Left ventricle myocardium superior (tissue), 1 donor: ENCODE results near the gene CHCHD6. TPM values are rescaled to one million over a fixed set of nuclear protein-coding genes. Genes with fewer than 3 reads are reported as not detected.

Experiments used
- ATAC-seq: fragments of 200-7000 bp; cut with Tn5 transposase; one replicate; pipeline ENCODE4 v1.9.1; 2020; ENCODE audit warnings: mild to moderate bottlenecking, moderate library complexity
- DNase-seq: peaks from one replicate; pipeline ENCODE4 v3.0.0-alpha.2; 2020
- intact Hi-C: fragments of 100-400 bp; cut with micrococcal nuclease; formaldehyde crosslinking; loops from one replicate; pipeline ENCODE4 v1.11.0; 2022
- total RNA-seq: library from RNA; stranded (reverse); fragmentation: NEBNext Ultra II Directional; extraction: Animal tissue kit (Norgen Biotek cat#: 25700); gene quantifications from one replicate; pipeline ENCODE4 v1.2.1, GENCODE V29; 2021
- donor health status: DM: no; HTN: yes; CAD: no; lungs with severe emphysema.

Gene CHCHD6
- total RNA-seq, 1 donor from 2014 or later, result 10.1 TPM

DNA sequence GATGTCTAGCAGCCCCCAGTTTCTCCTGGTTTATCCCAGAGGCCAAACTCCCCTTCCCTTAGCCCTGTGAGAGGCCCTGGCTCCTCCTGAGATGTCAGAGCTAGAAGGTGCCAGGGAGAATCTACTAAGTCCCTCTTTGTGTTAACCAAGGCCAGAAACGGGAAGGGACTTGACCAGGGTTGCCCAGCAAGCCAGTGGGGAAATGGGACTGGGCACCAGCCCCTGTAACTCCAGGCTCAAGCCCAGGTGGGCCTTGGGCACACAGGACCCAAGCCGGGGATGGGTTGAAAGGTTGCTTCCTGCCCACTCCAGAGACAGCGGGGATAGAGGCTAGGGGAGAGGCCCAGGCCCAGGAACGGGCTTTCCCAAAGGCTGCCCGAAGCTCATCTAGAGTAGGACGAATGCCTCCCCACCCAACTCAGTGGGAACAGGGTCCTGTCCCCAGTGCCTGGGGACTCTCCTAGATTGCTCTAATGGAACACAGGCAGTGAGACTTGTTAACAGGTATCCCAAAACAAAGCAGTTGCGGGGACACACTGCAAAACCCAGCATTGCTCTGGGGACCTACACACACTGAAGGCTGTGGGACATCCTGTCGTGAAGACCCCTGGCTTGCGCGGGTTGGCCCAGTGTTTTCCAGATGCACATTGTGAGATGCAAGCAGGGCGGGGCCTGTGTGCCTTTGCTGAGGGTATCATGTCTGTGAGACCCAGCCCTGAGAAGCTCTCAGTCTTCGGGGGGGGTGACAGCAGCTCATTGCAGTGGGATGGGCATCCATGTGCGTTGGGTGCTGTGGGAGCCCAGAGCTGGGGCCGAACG, 36.2 kb upstream of the CHCHD6 start:
- intact Hi-C loops, result no loop called here
- ATAC-seq (no peak), DNase-seq (no peak)

DNA sequence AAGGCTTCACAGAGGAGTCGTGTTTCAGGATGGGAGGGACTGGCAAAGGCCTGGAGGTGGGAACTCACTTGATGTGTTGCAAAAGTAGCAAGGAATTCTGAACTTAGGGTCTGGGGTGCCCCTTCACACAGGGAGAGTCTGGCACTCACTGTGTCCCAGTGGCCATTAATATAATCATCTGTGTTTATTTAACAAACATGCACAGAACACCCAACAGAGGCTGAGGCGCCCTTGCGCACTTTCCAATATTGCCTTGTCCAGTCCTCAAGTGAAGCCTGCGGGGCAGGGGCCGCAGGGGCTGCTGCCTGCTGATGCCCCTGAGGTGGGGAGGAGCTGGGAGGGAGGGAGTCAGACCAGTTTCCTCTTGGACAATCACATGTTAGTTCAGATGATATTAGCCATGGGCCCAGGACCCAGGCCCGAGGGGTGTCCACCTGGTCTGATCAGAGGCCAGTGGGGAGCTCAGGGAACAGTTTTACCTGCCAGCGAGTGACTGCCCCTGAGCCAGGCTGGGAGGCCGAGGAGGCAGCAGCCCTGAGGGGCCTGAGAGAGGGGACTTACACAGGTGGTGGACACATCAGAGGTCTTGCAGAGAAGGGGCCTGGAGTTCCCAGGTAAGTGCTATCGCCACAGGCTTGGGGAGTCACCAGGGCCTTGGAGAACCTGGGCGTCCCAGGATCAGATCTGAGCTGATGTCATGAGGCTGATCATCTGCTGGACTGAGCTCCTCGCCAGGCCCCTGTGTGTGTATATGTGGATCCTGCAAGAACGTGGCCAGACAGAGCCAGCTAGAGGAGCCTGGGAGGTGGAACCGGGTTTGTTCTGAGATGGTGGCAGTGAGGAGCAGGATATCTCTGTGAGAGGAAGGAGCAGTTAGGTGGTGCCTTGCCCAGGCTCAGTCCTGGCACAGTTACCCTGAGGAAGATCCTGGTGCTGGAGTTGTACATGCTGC, 35.3 kb upstream of the CHCHD6 start:
- no peak for ATAC-seq
- DNase-seq, result no peak
- intact Hi-C loops, result no loop called here

DNA sequence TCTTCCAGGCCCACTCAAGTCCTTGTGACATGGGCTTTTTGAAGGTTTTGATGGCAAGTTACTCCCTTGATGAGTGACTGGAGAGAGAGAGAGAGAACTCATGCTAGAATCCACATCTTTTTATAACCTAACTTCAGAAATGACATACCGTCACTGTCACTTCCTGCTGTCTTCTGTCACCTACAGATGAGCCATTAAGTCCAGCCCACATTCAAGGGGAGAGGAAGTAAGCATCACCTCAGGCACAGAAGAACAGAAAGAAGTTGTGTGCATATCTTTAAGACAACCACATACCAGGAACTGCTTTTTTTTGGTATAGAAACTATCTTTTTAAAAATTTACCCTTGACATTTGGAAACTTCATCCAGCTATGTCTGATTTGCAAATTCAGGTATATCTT, 32.5 kb upstream of the CHCHD6 start:
- ATAC-seq (no peak), DNase-seq (no peak)
- intact Hi-C loops, result loop anchor here (10.0 kb wide), 1 partner anchor 503 kb away; no protein-coding TSS in a partner anchor

DNA sequence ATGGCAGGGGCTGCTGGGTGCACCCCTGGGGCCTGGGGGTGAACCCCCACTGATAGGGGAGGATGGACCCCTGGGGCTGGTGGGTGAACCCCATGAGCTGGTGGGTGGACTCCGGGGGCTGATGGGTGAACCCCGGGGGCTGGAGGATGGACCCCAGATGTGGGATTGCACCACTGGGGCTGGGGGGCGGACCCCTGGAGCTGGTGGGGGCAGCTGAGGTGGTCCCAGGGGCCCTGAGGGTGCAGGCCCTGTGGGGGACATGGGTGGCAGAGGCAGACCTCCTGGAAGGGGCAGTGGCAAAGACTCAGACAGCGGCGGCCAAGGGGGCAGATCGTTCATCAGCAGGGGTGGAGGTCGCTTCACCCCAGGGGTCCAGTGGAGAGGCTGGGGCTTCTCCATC, 31.7 kb upstream of the CHCHD6 start:
- intact Hi-C loops, result loop anchor here (10.0 kb wide), 1 partner anchor 502 kb away; no protein-coding TSS in a partner anchor
- no peak for DNase-seq

DNA sequence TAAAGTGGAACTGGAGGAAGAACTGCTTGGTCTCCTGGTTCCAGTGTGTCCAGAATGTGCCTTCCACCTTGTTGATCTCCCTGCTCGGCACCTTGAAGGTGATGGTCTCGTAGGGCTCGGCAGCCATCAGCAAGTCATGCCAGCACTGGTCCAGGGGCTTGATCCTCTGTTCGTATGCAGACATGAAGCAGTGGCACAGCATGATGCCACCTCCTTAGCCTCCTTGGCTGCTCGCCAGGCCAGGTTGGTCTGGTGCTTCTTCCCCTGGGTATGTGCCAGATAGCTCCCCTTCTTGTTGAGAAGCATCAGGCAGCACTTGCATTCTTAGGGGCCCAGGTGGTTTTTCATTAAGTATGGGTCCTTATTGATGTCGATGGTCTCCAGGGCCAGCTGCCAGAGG, 31.3 kb upstream of the CHCHD6 start:
- no peak for ATAC-seq
- intact Hi-C loops, result loop anchor here (10.0 kb wide), 1 partner anchor 502 kb away; no protein-coding TSS in a partner anchor
- no peak for DNase-seq

More for the DNA sequence above, 31.7 kb upstream of the CHCHD6 start:
- ATAC-seq, result no peak

DNA sequence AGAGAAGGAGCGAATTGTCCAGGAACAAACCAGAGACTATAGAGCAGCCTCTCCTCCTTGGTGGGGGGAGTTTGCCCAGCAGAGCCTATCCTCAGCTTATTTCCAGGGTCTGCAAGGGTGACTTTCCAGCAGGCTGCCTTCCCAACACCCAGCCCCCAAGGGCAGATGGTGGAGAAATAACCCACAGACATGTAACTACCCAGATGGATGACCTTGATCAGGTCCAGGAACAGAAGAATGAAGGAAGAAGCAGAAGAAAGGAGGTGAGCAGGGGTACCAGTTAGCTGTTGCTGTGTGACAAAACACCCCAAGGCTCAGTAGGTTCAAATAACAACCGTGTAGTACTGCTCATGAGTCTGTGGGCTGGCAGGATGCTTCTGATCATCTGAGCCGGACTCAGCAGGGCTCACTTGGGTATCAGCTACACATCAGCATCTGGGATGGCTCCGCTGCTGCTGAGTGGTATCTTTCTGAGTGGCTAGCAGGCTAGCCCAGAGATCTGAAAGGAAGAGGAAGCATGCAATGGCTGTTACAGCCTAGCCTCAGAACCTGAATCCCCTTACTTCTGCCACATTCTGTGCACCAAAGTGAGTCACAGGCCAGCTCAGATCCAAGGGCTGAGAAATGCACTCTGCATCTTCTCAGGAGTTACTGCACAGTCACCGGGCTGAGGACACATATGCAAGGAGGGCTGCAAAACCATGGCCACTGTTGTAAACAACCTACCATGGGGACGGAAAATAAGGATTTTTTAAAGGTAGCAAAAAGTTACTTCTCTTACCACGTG, 26.9 kb upstream of the CHCHD6 start:
- ATAC-seq (no peak), DNase-seq (no peak)
- intact Hi-C loops, result loop anchor here (10.0 kb wide), 1 partner anchor 498 kb away; no protein-coding TSS in a partner anchor

DNA sequence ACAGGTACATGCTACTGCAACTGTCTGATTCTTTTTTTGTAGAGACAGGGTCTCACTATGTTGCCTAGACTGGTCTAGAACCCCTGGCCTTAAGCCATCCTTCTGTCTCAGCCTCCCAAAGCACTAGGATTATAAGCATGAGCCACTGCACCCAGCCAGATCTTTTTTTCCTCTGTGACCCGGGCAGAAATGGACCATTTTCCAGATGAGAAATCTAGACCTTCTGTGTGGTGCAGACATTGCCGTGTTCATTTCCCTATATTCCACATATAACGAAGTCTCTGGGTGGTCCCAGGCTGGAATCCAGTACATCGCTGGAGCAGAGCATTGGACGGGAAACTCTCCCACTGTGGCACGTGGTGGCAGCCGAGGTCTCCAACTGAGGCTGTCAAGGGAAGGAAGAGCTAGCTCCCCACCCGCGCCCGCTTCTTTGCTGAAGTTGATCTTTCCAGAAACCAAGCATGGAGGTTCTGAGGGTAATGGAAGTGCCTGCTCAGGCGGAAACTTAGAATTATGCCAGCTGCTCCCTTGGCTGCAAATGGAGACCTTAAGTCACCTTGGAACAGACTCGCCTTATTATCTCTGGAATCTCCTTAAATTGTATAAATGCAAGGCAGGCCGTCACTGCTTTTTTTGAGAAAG, 26.1 kb upstream of the CHCHD6 start:
- DNase-seq (no peak), ATAC-seq (no peak)
- intact Hi-C loops, result loop anchor here (10.0 kb wide), 1 partner anchor 497 kb away; no protein-coding TSS in a partner anchor

DNA sequence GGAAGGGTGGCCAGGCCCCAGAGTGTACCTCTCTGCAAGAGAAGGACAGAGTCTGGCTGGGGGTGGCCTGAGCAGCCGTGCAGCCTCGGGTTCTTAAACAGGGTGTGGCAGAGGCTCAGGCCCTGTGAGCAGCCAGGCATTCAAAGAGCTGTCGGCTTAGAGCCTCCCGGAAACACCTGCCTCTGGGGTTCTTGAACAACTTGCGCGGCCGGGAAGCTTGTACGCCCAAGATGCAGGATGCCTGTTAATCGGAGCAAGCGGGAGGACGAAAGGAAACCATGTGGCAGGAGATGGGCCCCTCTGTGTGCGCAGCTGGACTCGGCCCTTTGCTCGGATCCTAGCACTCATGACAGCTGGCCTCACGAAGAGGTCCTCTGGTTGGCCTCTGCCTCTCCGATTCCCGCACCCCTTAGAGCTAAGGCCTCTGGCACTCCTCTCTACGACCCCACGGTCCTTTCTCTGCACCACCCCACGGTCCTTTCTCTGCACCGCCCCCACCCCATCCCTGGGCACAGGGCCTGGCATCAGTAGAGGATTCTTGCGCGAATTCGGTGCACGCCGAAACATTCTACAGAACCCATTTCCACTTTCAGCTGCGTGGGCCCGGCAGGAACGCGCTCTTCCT, 25.2 kb upstream of the CHCHD6 start:
- DNase-seq (no peak), ATAC-seq (peak; percentile 15)
- intact Hi-C loops, result loop anchor here (10.0 kb wide), 1 partner anchor 496 kb away; no protein-coding TSS in a partner anchor

DNA sequence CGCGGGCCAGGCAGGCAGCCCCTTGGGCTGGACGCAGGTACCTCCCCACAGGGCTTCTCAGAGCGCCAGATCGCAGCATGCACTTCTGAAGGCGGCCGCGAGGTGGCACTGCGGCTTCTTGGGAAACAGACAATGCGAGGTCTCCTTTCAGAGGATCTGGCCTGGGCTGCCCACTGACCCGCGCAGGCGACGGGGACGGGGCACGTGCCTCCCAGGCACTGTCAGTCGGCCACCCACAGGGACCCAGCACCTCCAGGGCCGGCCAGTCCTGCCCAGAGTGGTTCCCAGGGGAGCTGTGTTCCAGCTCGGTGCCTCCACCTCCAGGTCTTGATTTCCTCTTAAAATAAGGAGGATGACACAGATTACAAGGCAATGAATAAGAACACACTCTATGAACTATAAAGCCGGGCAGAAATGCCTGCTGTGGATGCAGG, 24.7 kb upstream of the CHCHD6 start:
- DNase-seq, result peak; percentile 90
- ATAC-seq, result peak; percentile 95
- intact Hi-C loops, result loop anchor here (10.0 kb wide), 1 partner anchor 495 kb away; no protein-coding TSS in a partner anchor

DNA sequence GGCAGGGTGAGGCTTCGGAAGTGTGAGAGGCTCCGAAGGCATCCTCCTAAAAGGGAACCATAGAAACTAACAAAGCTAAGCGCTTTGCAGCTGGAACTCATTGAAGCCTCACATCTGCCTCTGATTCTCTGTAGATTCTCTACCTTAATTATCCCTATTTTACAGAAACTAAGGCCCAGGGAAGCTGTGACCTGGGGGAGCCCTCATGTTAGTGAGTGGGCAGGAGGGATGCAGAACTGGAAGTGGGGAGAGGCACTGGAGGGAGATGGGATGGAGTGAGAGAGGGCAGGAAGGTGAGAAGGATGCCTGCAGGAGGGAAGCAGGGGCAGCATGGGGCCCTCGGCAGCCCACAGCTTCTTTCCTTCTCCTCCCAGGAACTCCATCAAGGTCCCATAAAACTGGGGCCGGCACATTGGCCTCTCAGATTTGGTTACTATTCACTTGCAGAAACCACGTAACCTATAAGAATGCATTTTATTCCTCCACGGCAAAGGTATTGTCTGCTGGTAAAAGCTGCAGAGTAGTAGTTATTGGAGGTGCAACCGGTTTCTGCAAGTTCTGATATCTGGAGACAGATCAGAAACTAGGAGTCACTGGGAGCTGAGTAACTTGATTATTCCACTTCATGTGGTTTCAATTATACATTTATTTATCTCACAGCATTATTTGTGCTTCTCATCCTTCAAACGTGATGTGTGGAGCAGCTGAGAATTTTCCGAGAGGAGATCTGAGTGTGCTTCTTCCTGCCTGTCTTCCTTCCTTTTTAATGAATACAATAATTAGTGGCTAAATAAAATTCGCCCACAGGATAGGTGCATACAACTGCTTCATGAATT, 24.0 kb upstream of the CHCHD6 start:
- intact Hi-C loops, result loop anchor here (10.0 kb wide), 1 partner anchor 495 kb away; no protein-coding TSS in a partner anchor
- DNase-seq, result no peak
- no peak for ATAC-seq

DNA sequence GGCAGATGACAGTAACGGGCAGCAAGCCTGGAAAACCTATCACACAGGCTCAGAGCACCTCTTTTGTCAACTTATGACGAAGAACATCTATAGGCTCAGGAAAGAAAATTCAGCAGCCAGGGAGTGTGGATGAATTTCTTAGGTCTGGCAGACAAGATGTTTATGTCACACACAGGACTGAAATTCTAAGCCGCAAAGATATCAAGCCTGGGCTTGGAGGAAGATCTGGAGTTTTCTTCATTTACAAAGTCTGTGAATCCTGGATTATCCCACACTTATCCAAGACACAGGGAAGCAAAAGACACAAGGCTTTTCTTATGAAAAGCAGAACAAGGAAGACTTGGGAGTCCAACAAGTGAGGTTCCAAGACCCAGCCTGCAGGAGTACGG, 23.4 kb upstream of the CHCHD6 start:
- no peak for DNase-seq
- ATAC-seq, result no peak
- intact Hi-C loops, result no loop called here

DNA sequence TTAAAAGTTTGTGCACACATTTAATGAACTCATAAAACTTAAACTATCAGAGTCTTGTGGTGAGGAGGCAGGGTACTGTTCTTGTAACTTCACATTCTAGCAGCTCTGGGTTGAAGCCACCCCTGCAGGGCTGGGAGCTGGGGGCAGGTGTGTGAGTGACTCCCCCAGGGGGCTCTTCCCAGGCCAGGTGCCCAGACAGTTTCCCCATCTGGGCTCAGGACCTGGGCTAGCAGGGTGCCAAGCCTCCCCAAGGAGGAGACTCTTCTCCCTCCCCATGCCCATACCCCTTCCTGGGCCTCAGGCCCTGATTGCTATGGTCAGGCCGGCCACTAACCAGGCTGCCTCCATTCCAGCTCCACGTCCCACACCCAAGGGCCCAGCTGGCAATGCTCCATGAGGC, 22.0 kb upstream of the CHCHD6 start:
- DNase-seq (no peak), ATAC-seq (no peak)
- intact Hi-C loops, result no loop called here

DNA sequence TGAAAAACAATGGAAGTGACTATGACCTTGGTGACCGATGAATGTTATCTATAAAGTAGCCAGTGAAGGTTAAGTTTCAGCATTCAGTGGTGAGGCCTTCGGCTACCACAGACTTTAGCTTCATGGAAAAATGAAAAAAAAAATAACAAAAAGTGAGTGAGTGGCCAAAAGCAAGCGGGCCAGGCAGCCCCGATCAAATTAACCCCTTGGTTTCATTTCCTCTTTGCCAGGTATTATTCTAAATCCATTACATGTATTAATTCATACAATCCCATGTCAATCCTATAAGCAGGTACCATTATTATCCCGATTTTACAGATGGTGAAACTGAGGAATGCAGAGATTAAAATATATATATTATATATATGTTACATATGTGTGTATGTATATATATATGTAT, 21.0 kb upstream of the CHCHD6 start:
- no peak for DNase-seq
- no peak for ATAC-seq
- intact Hi-C loops, result no loop called here

DNA sequence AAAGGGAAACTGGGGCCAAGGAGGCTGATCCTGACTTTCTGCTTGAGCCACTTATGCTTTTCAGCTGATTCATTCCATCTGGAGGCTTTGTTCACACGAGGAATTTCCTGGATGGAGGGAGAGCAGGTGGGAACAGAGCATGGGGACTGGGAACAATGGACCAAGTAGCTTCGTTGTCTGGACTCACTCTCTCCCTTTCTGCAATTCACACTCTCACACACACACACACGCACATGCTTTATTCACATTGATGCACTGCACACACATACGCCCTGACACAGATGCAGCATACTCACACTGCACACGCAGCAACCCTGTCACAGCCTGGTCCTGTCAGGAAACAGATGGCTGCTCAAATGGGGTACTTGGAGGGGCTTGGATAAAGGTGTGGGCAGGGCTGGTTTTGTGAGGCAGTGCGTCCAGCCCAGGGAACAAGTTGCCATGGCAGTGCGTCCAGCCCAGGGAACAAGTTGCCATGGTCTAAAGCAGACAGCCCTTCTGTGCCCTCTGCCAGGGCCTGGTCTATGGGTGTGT, 19.8 kb upstream of the CHCHD6 start:
- intact Hi-C loops, result no loop called here
- no peak for DNase-seq
- no peak for ATAC-seq

DNA sequence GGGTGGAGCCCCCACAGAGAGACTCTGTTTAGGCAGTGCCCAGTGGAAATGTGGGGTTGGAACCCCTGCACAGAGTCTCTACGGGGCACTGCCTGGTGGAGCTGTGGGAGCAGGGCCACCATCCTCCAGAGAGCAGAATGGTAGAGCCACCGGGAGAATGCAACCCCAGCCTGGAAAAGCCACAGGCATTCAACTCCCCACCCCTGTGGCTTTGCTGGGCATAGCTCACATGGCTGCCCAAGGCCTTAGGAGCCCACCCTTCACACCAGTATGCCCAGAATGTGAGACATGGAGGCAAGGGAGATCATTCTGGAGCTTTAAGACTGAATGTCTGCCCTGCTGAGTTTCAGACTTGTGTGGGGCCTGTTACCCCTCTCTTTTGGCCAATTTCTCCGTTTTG, 19.0 kb upstream of the CHCHD6 start:
- DNase-seq (no peak), ATAC-seq (no peak)
- intact Hi-C loops, result no loop called here

DNA sequence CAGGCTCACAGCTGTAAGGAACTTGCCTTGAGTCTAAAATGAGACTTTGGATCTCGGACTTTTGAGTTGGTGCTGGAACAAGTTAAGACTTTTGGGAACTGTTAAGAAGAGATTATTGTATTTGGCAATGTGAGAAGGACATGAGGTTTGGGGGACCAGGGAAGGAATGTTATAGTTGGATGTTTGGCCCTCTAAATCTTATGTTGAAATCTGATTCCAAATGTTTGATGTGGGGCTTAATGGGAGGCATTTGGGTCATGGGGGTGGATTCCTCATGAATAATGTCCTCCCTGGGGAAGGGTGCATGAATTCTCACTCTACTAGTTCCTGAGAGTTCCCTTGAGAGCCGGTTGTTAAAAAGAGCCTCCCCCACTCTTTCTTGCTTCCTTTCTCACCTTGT, 18.5 kb upstream of the CHCHD6 start:
- DNase-seq (no peak), ATAC-seq (no peak)
- intact Hi-C loops, result no loop called here

DNA sequence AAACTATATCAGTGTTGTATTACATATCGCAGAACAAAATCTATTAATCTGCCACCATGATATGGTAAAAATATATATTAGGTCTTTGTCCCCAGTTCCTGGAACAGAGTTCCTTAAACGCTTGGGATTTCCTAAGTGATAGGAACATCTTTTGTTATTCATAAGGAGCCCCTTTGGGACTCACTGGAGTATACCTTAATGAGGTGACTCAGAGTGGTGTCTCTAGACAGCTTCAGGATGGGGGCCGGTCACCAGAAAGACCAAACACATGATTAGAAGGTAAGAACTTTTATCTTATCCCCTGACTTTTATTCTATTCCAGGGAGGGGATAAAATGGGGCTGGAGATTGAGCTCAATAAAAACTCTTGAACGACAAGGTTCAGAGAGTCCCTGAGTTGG, 12.3 kb upstream of the CHCHD6 start:
- DNase-seq (no peak), ATAC-seq (no peak)
- intact Hi-C loops, result no loop called here
